Measurements from ENCODE around the gene SESN2.
"Not testable (repeated sequence)": the region's sequence is repeated elsewhere in the genome, so short reads cannot be mapped to it uniquely, and the experiment has no call there.

SESN2 gene

GRCh38 chr1:28291711-28292110 is 32.4 kb downstream of the SESN2 start:
- peak; percentile 43 for DNase-seq

DNA sequence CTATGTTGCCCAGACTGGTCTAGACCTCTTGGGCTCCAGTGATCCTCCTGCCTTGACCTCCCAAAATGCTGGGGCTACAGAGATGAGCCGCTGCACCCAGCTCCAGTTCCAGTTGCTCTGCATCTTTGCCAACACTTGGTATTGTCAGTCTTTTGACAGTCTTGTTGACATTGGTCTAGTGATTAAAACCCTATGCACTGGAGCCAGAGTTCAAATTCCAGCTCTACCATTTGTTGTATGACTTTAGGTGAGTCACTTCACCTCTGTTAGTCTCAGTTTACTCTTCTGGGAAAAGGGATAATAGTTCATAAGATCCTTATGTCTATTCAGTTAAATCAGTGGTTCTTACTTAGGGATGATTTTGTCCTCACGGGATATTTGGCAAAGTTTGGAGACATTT is 36.6 kb downstream of the SESN2 start:
- DNase-seq = no peak

DNA sequence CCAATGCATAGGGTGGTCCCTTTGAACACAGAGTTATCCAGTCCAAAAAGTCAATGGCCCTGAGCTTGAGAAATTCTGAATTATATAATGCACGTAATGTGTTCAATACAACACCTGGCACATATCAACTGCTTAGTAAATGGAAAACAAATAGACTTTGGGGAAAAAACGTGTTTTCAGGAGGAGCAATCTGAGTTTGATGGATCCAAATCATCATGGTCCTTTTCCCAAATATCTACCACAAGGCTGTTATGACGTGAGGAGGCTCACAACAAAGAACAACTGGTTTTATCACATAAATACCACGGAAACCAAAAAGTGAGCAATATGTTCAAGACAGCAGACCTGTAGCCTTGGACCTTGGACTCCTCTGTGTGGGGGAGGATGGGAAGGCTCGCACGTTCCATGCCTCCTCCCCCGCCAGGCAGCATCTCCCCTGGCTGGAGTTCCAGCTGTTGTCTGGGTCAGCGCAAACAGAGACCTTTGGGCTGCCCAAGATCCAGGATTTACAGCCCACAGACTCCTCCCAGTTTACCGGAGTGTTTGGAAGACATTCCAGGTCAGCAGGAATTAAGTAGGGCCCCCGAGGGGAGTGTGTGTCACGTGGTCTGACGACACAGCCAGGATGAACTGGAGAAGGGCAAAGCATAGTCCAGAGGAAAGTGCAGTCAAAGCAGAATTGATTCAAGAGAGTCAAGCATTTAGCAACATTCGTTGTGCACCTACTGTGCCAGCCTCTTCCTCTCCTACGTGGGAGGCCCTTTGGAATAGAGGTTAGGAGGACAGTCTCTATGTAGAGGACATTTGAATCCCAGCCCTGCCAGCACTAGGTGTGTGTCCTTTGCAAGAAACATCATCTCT is 37.3 kb downstream of the SESN2 start:
- peak; percentile 87 for DNase-seq

DNA sequence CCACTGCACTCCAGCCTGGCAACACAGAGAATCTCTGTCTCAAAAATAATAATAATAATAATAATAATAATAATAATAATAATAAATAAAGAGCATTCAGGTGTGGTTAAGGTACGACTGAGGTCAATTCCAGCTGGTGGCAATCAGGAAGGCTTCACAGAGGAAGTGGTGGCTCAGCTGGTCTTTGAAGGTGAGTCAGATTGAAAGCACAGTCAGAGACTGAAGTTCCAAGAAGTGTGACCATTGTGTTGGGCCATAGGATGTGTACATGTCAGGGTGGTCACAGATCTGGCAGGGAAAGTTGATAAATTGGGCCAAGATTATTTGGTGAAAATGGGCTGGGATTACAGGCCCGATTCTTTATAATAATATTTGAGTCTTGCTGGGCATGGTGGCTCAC is 38.5 kb downstream of the SESN2 start:
- no peak for DNase-seq

DNA sequence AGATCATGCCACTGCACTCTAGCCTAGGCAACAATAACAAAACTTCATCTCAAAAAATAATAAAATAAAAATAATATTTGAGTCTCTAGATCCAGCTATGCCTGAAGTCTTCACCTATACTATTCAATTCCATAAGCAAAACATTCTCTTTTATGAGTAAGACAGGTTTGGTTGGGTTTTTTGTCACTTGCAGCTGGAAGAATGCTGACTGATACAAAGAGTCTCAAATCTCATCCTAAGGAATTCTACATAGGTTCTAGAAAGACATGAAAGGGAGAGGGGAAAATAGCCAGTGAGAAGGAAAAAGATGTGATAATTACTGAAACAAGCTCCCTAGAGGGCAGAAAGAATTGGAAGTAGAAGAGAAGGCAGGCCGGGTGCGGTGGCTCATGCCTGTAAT is 39.1 kb downstream of the SESN2 start:
- DNase-seq = no peak

DNA sequence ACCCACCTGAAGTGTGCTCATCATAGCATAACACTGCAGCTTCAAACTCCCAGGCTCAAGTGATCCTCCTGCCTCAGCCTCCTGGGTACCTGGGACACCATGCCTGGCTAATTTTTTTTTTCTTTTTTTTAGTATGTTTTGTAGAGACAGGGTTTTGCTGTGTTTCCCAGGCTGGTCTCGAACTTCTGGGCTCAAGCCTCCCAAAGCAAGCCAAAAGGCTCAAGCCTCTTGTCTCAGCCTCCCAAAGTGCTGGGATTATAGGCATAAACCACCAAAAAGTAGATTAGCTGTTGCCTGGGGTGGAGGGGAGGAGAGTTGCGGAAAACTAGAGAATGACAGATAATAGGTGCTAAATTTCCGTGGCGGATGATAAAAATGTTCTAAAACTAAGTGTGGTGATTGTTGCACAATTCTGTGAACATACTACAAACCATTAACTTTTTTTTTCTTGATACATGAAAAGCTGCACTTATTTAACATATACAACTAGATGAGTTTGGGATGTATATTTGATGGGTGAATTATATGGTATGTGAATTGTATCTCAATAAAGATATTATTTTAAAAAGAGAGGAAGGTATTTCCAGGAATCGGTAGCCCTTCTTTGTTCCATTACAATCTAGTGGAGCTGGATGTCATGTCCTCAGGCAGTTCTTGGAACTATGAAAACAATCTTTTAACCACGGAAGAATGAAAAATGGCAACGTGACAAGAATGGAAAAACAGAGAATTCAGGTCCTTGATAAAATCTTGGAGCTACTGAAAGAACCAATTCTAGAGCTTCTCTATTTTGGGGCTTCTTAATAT is 42.3 kb downstream of the SESN2 start:
- no peak for DNase-seq

DNA sequence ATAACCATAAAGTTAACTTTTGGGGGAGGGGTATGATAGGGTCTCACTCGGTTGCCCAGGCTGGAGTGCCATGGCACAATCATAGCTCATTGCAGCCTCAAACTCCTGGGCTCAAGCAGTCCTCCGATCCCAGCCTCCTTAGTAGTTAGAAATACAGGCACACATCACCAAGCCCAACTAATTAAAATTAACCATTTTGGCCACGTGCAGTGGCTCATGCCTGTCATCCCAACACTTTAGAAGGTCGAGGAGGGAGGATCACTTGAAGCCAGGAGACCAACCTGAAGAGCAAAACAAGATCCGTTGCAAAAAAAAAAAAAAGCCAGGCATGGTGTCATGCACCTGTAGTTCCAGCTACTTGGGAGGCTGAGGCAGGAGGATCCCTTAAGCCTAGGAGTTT is 42.9 kb downstream of the SESN2 start:
- DNase-seq = no peak

- DNase-seq = no peak
Measured at GRCh38 chr1:28306301-28306949, 47.1 kb downstream of the SESN2 start.

GRCh38 chr1:28308750-28309149 is 49.4 kb downstream of the SESN2 start:
- no peak for DNase-seq

DNA sequence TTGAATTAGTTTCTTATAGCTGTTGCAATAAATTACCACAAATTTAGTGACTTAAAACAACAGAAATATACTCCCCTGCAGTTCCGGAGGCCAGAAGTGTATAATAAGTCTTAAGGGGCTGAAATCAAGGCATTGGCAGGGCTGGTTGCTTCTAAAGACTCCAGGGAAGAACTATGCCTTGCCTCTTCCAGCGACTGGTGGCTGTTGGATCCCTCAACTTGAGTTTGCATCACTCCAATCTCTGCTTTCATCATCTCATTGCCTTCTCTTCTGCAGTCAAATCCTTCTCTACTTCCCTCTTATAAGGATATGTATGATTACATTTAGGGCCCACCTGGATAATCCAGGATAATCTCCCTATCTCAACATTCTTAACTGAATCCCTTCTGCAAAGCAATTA is 50.4 kb downstream of the SESN2 start:
- no peak for DNase-seq

- peak; percentile 76 for DNase-seq
Measured at GRCh38 chr1:28313702-28314546, 54.6 kb downstream of the SESN2 start.

- no peak for DNase-seq
Measured at GRCh38 chr1:28314547-28314941, 55.2 kb downstream of the SESN2 start.

- DNase-seq = no peak
Measured at GRCh38 chr1:28317014-28317413, 57.7 kb downstream of the SESN2 start.

DNA sequence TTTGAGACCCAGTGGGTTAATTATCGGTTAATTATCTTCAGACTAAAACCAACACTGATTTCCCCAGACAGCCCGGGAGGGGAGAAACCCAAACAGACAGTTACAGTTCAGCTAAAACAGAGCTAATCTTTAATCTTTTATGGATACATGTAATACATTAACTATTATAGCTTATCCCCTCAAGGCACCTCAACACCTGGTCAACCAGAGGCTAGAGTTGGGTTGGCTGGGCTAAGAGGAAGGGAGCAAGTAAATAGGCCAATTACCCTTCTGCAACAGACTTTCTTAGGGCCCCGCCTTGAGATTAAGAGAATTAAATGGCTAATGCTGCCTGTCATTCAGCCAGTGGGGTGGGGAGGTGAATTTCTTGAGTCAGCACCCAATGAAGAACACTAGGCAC is 62.9 kb downstream of the SESN2 start:
- DNase-seq = no peak

DNA sequence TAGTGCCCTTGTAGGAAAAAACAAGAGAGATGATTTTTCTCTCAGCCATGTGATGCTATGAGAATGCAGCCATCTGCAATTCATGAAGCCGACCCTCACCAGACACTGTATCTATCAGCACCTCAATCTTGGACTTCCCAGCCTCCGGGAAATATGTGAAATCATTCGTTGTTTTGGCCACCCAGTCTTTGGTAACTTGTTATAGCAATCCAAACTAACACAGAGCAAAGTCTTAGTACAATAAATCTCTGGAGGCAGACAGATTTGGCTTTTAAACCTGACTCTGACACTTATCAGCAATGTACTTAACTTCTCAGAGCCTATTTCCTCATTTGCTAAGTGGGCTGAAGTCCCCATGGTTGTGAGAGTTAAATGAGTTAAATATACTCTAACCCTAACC is 64.4 kb downstream of the SESN2 start:
- no peak for DNase-seq

DNA sequence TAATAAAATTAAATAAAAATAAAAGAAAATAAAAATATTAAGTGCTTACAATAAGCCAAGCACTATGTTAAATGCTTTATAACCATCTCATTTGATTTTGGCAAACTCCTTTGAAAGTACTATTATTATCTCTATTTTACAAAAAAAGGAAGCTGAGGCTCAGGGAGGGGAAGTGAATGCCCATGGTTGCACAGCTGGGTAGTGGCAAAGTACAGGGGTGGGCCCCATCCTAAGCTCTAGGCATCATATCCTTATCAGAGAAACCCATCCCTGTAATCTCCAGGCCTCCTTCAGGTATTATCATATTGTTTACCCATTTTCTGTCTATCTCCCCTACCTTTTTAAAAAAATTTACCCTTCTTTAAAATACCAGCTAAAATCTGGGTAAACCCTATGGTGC is 67.2 kb downstream of the SESN2 start:
- DNase-seq = no peak

DNA sequence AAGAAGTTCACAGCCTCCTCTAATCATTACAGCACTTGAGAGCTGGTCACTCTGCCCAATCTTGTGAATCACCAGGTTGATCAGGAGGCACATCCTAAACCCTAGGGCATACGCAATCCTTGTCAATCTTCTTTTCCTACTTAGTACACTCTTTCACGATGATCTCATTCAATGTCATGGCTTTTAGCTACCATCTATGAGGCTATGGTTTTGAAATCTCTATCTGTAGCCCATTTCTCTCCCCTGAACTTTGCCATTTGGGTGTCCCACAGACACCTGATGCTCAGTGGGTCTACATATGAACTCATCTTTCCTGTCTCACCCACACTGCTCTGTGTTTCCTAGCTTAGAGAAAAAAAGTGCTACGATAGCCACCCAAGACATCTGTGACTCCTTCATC is 67.7 kb downstream of the SESN2 start:
- no peak for DNase-seq

- not testable (repeated sequence) for DNase-seq
Measured at GRCh38 chr1:28327431-28327830, 68.1 kb downstream of the SESN2 start.

DNA sequence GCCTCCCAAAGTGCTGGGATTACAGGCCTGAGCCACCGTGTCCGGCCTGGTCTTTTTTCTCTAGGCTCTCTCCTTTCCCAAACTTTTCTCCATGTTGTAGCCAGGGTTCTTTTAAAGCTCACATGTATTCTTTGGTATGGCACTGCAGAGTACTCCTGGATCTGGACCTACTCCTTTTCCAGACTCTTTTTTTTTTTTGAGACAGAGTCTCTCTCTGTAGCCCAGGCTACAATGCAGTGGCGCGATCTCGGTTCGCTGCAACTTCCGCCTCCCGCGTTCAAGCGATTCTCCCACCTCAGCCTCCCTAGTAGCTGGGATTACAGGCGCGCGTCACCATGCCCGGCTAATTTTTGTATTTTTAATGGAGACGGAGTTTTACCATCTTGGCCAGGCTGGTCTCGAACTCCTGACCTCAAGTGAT is 68.9 kb downstream of the SESN2 start:
- no peak for DNase-seq

- peak; percentile 51 for DNase-seq
Measured at GRCh38 chr1:28329395-28330153, 70.3 kb downstream of the SESN2 start.
